ENCODE measurements around the gene U2AF2. TPM values are rescaled to one million over a fixed set of nuclear protein-coding genes. Genes with fewer than 3 reads are reported as not detected.
A peak's percentile ranks its signal among the peaks of the same experiment; 100 is the strongest.

The U2AF2 gene
- total RNA-seq, 1 donor from 2014 or later: 194 TPM

- no peak for TF ChIP-seq EZH2 (IDR thresholded peaks at IDR 0.05; ENCODE audit: insufficient read depth, low read length)
- TF ChIP-seq, protein P1, sequence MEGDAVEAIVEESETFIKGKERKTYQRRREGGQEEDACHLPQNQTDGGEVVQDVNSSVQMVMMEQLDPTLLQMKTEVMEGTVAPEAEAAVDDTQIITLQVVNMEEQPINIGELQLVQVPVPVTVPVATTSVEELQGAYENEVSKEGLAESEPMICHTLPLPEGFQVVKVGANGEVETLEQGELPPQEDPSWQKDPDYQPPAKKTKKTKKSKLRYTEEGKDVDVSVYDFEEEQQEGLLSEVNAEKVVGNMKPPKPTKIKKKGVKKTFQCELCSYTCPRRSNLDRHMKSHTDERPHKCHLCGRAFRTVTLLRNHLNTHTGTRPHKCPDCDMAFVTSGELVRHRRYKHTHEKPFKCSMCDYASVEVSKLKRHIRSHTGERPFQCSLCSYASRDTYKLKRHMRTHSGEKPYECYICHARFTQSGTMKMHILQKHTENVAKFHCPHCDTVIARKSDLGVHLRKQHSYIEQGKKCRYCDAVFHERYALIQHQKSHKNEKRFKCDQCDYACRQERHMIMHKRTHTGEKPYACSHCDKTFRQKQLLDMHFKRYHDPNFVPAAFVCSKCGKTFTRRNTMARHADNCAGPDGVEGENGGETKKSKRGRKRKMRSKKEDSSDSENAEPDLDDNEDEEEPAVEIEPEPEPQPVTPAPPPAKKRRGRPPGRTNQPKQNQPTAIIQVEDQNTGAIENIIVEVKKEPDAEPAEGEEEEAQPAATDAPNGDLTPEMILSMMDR (IDR thresholded peaks at IDR 0.05; ENCODE audit: insufficient read depth, low read depth, low read length): no peak
- no peak overlapping the region for H3K27ac ChIP-seq (ENCODE audit: low read depth, low read length)
- H3K27ac Mint-ChIP-seq (ENCODE audit: unreplicated experiment): peak overlapping the region; percentile 89
- peak overlapping the region; percentile 64 for H3K4me2 ChIP-seq (ENCODE audit: low read length)
- H4K20me1 ChIP-seq (ENCODE audit: insufficient read depth, low read length): peaks cover 13% of the 10 kb centered on the region
- H3K4me1 Mint-ChIP-seq (ENCODE audit: low read depth, unreplicated experiment): peaks cover 6% of the 10 kb centered on the region
- H3K9ac ChIP-seq (ENCODE audit: low read length): no peak overlapping the region
- H3K79me2 ChIP-seq (ENCODE audit: insufficient read depth, low read length): peaks cover 8% of the 10 kb centered on the region
- DNase-seq (ENCODE audit: low read depth): no peak
- no peaks in the 10 kb centered on the region for H3K27me3 ChIP-seq (ENCODE audit: insufficient read depth, low read length)
- H3K4me1 ChIP-seq (ENCODE audit: insufficient read depth, low read length): no peaks in the 10 kb centered on the region
- peak overlapping the region; percentile 89 for H3K4me3 Mint-ChIP-seq (ENCODE audit: unreplicated experiment)
- FAIRE-seq: no peak
- no peaks in the 10 kb centered on the region for H3K9me3 ChIP-seq (ENCODE audit: insufficient read depth, low read depth, low read length)
- H3K4me3 ChIP-seq (ENCODE audit: insufficient read depth, low read depth, low read length): peak overlapping the region; percentile 11
- no peaks in the 10 kb centered on the region for H3K36me3 ChIP-seq (ENCODE audit: insufficient read depth, low read length)
- peaks cover 2% of the 10 kb centered on the region for H3K36me3 Mint-ChIP-seq (ENCODE audit: low read depth, unreplicated experiment)
- H2AFZ ChIP-seq (ENCODE audit: low read depth, low read length): no peak overlapping the region
- H3K27me3 Mint-ChIP-seq (ENCODE audit: low read depth, unreplicated experiment): no peaks in the 10 kb centered on the region
- no peaks in the 10 kb centered on the region for H3K9me3 Mint-ChIP-seq (ENCODE audit: unreplicated experiment)
Observed at GRCh38 chr19:55623561-55623960, 31.3 kb upstream of the U2AF2 start.

- peak within 1 kb of the TSS; percentile 89 for H3K4me3 Mint-ChIP-seq (ENCODE audit: unreplicated experiment)
- peak within 1 kb of the TSS; percentile 73 for H3K4me3 ChIP-seq (ENCODE audit: insufficient read depth, low read depth, low read length)
- peak within 1 kb of the TSS; percentile 94 for H3K9ac ChIP-seq (ENCODE audit: low read length)
- peak within 1 kb of the TSS; percentile 95 for H2AFZ ChIP-seq (ENCODE audit: low read depth, low read length)
- H3K4me1 Mint-ChIP-seq (ENCODE audit: low read depth, unreplicated experiment): peaks cover 6% of the 10 kb centered on the region
- H4K20me1 ChIP-seq (ENCODE audit: insufficient read depth, low read length): peaks cover 13% of the 10 kb centered on the region
- H3K27ac ChIP-seq (ENCODE audit: low read depth, low read length): peak within 1 kb of the TSS; percentile 94
- H3K9me3 ChIP-seq (ENCODE audit: insufficient read depth, low read depth, low read length): no peaks in the 10 kb centered on the region
- H3K27me3 ChIP-seq (ENCODE audit: insufficient read depth, low read length): no peaks in the 10 kb centered on the region
- H3K9me3 Mint-ChIP-seq (ENCODE audit: unreplicated experiment): no peaks in the 10 kb centered on the region
- no peaks in the 10 kb centered on the region for H3K36me3 ChIP-seq (ENCODE audit: insufficient read depth, low read length)
- H3K4me2 ChIP-seq (ENCODE audit: low read length): peak within 1 kb of the TSS; percentile 99
- peak within 1 kb of the TSS; percentile 89 for H3K27ac Mint-ChIP-seq (ENCODE audit: unreplicated experiment)
- H3K27me3 Mint-ChIP-seq (ENCODE audit: low read depth, unreplicated experiment): no peaks in the 10 kb centered on the region
- DNase-seq (ENCODE audit: low read depth) (peak; percentile 59), FAIRE-seq (no peak)
- no peaks in the 10 kb centered on the region for H3K4me1 ChIP-seq (ENCODE audit: insufficient read depth, low read length)
- peaks cover 8% of the 10 kb centered on the region for H3K79me2 ChIP-seq (ENCODE audit: insufficient read depth, low read length)
- TF ChIP-seq, protein P1 (IDR thresholded peaks at IDR 0.05; ENCODE audit: insufficient read depth, low read depth, low read length): no peak
- no peak for TF ChIP-seq EZH2 (IDR thresholded peaks at IDR 0.05; ENCODE audit: insufficient read depth, low read length)
- peaks cover 2% of the 10 kb centered on the region for H3K36me3 Mint-ChIP-seq (ENCODE audit: low read depth, unreplicated experiment)
Observed at GRCh38 chr19:55624109-55625003, 30.5 kb upstream of the U2AF2 start, which contains the start of gene ZNF784. Gene ZNF784 (minus strand): TSS chr19:55624566. CDS start chr19:55624561, 5 bp downstream.

DNA sequence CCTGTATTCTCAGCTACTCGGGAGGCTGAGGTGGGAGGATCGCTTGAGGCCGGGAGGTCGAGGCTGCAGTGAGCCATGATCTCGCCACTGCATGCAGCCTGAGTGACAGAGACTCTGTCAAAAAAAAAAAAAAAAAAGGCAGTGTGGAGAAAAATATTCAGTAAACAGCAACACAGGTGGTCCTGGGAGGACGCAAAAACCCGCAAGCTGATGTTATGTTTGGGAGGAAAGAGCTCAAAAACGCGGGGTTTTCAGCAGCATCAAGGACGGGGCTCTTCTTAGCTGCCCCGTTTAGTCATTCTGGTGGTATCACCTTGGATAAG, 29.9 kb upstream of the U2AF2 start:
- H3K9me3 ChIP-seq (ENCODE audit: insufficient read depth, low read depth, low read length): no peaks in the 10 kb centered on the region
- DNase-seq (ENCODE audit: low read depth) (no peak), FAIRE-seq (no peak)
- TF ChIP-seq, protein P1 (IDR thresholded peaks at IDR 0.05; ENCODE audit: insufficient read depth, low read depth, low read length): no peak
- H3K79me2 ChIP-seq (ENCODE audit: insufficient read depth, low read length): peaks cover 8% of the 10 kb centered on the region
- H3K4me3 Mint-ChIP-seq (ENCODE audit: unreplicated experiment): peak overlapping the region; percentile 89
- peak overlapping the region; percentile 99 for H3K4me2 ChIP-seq (ENCODE audit: low read length)
- H3K27me3 ChIP-seq (ENCODE audit: insufficient read depth, low read length): no peaks in the 10 kb centered on the region
- H3K4me1 ChIP-seq (ENCODE audit: insufficient read depth, low read length): no peaks in the 10 kb centered on the region
- H3K27ac ChIP-seq (ENCODE audit: low read depth, low read length): no peak overlapping the region
- peaks cover 2% of the 10 kb centered on the region for H3K36me3 Mint-ChIP-seq (ENCODE audit: low read depth, unreplicated experiment)
- peak overlapping the region; percentile 94 for H3K9ac ChIP-seq (ENCODE audit: low read length)
- peak overlapping the region; percentile 73 for H3K4me3 ChIP-seq (ENCODE audit: insufficient read depth, low read depth, low read length)
- peaks cover 13% of the 10 kb centered on the region for H4K20me1 ChIP-seq (ENCODE audit: insufficient read depth, low read length)
- peak overlapping the region; percentile 4 for H3K27ac Mint-ChIP-seq (ENCODE audit: unreplicated experiment)
- H3K4me1 Mint-ChIP-seq (ENCODE audit: low read depth, unreplicated experiment): peaks cover 6% of the 10 kb centered on the region
- peak overlapping the region; percentile 95 for H2AFZ ChIP-seq (ENCODE audit: low read depth, low read length)
- H3K36me3 ChIP-seq (ENCODE audit: insufficient read depth, low read length): no peaks in the 10 kb centered on the region
- H3K27me3 Mint-ChIP-seq (ENCODE audit: low read depth, unreplicated experiment): no peaks in the 10 kb centered on the region
- H3K9me3 Mint-ChIP-seq (ENCODE audit: unreplicated experiment): no peaks in the 10 kb centered on the region

All from astrocyte (in vitro differentiated cells and primary cell).